ENCODE results near the gene LTBP1.
"Not testable (repeated sequence)": the region's sequence is repeated elsewhere in the genome, so short reads cannot be mapped to it uniquely, and the experiment has no call there.

The LTBP1 gene

GRCh38 chr2:33388996-33389395 is 442.2 kb downstream of the LTBP1 start:
- no peak for DNase-seq (ENCODE audit: low read depth)

DNA sequence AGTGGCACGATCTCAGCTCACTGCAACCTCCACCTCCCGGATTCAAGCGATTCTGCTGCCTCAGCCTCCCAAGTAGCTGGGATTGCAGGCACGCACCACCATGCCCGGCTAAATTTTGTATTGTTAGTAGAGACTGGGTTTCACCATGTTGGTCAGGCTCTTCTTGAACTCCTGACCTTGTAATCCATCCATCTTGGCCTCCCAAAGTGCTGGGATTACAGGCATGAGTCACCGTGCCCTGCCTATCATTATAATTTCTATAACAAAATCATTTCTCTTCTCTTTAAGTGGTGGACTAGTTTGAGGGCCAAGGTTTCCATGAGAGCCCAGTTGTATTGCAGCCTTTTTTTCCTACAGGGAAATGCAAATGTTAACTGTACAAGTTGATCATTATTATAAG is 442.9 kb downstream of the LTBP1 start:
- DNase-seq (ENCODE audit: low read depth), result not testable (repeated sequence)

- DNase-seq (ENCODE audit: low read depth), result no peak
Measured at GRCh38 chr2:33391529-33392255, 444.9 kb downstream of the LTBP1 start.

GRCh38 chr2:33392366-33392765 is 445.6 kb downstream of the LTBP1 start:
- no peak for DNase-seq (ENCODE audit: low read depth)

DNA sequence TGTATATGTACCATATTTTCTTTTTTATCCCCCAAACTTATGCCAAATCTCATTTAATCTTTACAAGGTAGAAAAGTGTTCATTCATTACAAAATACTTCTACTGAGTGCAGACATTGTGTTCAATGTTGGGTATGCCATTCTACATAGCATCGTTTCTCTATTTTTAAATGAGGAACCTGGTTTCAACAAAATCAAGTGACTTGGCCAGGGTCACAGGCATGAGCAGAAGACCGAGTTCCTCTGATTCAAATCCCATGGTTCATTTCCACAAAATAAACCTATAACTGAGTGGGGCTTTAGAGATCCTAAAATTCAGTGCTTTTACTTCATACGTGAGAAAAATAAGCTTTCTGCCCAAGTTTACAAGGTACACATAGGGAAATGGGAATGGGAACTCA is 448.3 kb downstream of the LTBP1 start:
- DNase-seq (ENCODE audit: low read depth), result no peak

- DNase-seq (ENCODE audit: low read depth), result peak; percentile 2
Measured at GRCh38 chr2:33395655-33396249, 449.0 kb downstream of the LTBP1 start.

DNA sequence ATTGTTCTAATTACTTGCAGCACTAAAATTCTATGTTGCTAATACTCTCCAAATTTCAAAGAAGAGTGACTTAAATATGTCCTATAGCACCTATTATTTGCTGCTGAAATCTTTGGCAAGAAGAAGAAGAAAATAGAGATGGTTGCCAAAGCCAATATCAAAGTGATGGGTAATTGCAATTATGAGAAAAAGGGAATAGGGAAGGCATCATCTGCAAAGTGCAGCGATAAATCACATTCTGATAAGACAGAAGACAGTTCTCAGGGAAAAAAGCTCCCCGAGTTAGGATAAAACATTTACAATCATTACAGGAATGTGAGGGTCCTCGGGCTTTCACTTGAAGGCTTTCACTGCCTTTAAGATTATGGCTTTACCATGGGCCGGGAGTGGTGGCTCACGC is 457.6 kb downstream of the LTBP1 start:
- DNase-seq (ENCODE audit: low read depth), result no peak

DNA sequence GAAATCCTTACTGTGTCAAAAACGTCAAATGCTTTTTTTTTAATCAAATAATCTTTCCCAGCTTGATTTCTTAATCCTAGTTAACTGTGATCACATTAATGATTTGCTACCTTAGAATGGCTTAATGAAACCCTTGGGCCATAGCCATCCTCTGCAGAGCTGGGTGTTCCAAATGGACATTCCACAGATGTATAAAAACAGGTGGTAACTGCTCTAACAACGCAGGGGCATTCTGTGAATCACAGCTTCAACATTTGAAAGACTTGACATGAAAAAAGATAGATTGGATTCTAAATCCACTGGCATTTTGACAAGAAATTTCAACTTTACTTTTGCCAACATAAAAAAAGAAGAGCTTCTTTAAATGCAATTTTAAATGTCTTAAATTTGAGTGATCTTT is 459.9 kb downstream of the LTBP1 start:
- no peak for DNase-seq (ENCODE audit: low read depth)

- no peak for DNase-seq (ENCODE audit: low read depth)
Measured at GRCh38 chr2:33408109-33408508, 461.4 kb downstream of the LTBP1 start.

- no peak for DNase-seq (ENCODE audit: low read depth)
Measured at GRCh38 chr2:33409417-33409955, 462.7 kb downstream of the LTBP1 start.

DNA sequence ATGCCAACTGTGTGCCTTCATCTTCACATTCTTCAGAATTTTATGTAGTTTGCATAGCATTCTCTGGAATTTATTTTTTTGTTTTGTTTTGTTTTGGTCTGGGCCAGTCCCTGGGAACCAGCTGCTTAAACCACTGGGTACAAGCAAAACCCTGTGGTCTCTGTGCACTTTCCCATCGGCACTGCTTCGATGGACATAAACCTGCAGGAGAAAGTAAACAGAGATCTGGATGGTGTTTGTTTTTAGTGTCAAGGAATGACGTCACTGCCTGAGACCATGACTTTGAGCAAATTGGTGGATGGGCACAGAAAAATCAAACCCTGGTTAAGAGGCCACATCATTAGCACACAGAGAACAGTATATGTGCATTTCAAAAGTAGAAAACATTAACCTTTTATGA is 465.0 kb downstream of the LTBP1 start:
- DNase-seq (ENCODE audit: low read depth), result no peak

- DNase-seq (ENCODE audit: low read depth), result no peak
Measured at GRCh38 chr2:33412920-33413319, 466.2 kb downstream of the LTBP1 start.

DNA sequence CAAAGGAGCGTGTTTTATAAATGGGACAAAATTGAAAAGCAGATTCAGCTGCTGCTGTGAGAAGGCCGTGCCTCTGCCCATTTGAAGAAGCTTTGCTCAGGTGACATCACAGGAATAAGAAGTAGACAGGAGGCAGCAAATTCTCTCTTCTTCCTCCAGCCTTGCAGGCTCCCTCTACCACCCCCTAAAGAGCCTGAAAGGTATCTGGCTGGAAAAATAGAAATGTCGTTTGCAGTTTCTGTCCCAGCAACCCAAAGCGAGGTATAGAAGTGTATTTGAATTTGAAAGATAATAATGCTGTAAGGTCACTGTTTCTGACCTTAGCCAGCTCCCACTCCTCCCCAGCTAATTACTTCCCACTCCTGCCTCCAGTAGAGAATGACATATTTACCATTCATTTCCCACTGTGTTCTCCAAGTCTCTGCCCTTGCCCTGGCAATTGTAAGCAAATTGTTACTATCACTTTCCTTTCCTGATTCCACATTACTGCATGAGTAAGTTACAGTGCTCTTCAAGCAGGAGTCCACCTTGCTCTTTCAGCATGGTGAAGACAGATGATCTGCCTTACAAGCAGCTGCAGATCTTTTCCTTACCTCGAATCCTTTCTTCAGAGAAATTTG is 472.9 kb downstream of the LTBP1 start:
- DNase-seq (ENCODE audit: low read depth), result no peak

DNA sequence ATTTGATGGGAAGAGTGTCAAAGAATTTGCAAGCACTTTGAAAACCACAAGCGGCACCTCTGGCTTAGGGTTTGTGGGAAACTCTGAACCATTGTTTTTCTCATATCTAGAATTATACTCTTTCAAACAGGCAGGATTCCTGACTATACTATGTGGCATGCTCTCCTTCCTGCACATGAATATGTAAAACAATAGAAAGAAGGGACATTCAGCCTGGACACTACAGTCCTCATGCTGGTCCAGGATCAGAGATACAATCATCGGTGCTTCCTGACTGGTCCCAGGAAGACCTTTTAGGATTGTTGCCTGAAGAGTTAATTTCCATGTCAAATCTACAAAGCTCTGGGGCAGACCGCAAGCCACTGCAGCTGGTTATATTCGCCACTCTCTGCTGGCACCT is 474.0 kb downstream of the LTBP1 start:
- no peak for DNase-seq (ENCODE audit: low read depth)

GRCh38 chr2:33421820-33422219 is 475.1 kb downstream of the LTBP1 start:
- no peak for DNase-seq (ENCODE audit: low read depth)

- no peak for DNase-seq (ENCODE audit: low read depth)
Measured at GRCh38 chr2:33425161-33425560, 478.4 kb downstream of the LTBP1 start.

GRCh38 chr2:33425586-33426031 is 478.9 kb downstream of the LTBP1 start:
- no peak for DNase-seq (ENCODE audit: low read depth)

GRCh38 chr2:33426666-33427231 is 480.0 kb downstream of the LTBP1 start:
- no peak for DNase-seq (ENCODE audit: low read depth)

DNA sequence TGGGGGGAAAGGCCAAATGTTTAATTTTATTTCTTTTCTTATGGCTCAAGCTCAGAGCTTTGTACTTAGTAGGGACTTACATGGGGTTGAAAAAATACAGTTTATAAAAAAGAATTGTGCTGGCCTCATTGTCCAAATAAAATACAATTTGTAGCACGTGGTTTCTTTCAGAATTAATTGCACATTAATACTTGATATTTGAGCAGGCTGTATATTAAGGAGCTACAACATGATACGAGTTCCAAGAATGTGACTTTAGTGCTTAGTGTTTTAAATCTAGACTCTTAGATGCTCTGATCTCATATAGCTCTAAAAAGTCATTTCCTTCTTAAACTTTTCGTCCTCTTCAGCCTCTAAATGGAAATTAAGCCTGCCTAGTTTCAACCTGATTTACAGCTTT is 483.3 kb downstream of the LTBP1 start:
- no peak for DNase-seq (ENCODE audit: low read depth)

GRCh38 chr2:33430856-33431255 is 484.1 kb downstream of the LTBP1 start:
- no peak for DNase-seq (ENCODE audit: low read depth)

GRCh38 chr2:33432871-33433270 is 486.1 kb downstream of the LTBP1 start:
- DNase-seq (ENCODE audit: low read depth), result no peak

GRCh38 chr2:33433279-33434235 is 486.8 kb downstream of the LTBP1 start:
- DNase-seq (ENCODE audit: low read depth), result no peak
